ENCODE measurements around the gene GXYLT1.

DNA sequence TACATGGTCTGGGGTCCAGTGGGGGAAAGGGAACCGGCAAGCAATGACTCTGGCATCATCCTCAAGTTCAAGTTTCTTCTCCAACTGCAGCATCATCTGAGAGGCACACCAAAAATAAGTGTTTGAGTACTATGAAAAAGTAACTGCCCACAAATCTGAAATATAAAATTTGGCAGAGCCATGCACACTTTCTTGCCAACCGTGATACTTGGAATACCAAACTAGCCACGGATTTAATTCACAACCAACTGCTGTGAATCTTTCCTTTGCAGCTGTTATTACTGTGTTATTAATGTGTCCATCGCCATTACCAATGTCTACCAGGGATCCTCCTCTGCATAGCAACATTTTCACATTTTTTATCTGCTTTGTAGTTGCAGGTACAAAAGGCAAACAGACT, 74.6 kb downstream of the GXYLT1 start:
- no peak for TF ChIP-seq POLR2AphosphoS5 (IDR thresholded peaks at IDR 0.05; ENCODE audit: low read depth, low read length)
- TF ChIP-seq, protein P1, sequence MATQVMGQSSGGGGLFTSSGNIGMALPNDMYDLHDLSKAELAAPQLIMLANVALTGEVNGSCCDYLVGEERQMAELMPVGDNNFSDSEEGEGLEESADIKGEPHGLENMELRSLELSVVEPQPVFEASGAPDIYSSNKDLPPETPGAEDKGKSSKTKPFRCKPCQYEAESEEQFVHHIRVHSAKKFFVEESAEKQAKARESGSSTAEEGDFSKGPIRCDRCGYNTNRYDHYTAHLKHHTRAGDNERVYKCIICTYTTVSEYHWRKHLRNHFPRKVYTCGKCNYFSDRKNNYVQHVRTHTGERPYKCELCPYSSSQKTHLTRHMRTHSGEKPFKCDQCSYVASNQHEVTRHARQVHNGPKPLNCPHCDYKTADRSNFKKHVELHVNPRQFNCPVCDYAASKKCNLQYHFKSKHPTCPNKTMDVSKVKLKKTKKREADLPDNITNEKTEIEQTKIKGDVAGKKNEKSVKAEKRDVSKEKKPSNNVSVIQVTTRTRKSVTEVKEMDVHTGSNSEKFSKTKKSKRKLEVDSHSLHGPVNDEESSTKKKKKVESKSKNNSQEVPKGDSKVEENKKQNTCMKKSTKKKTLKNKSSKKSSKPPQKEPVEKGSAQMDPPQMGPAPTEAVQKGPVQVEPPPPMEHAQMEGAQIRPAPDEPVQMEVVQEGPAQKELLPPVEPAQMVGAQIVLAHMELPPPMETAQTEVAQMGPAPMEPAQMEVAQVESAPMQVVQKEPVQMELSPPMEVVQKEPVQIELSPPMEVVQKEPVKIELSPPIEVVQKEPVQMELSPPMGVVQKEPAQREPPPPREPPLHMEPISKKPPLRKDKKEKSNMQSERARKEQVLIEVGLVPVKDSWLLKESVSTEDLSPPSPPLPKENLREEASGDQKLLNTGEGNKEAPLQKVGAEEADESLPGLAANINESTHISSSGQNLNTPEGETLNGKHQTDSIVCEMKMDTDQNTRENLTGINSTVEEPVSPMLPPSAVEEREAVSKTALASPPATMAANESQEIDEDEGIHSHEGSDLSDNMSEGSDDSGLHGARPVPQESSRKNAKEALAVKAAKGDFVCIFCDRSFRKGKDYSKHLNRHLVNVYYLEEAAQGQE (IDR thresholded peaks at IDR 0.05; ENCODE audit: insufficient read depth in 1 of 2, low read depth in 2 of 2, low read length in 2 of 2): no peak

Measured in PFSK-1 (cell line).